Esophagus muscularis mucosa (tissue), 4 donors: Measurements from ENCODE around the gene GPX3.

Source experiments
- EP300 ChIP-seq: sonication (generic); formaldehyde crosslinking; IDR thresholded peaks from one replicate; pipeline ENCODE4 v1.6.1; 2017; ENCODE audit warnings: antibody characterized with exemption
- POLR2A ChIP-seq: fragments of 450-650 bp; IDR thresholded peaks from one replicate; pipeline ENCODE4 v1.6.1; 2017; ENCODE audit warnings: antibody characterized with exemption, moderate library complexity, mild to moderate bottlenecking, low read depth
- POLR2AphosphoS5 ChIP-seq, 2 donors: sonication (generic); formaldehyde crosslinking; IDR thresholded peaks; one replicate each; pipeline ENCODE4 v1.6.1; 2017; ENCODE audit warnings: antibody characterized with exemption in 2 of 2
- TF ChIP-seq, protein P1 (sequence below), 3 experiments: fragments of 200-600 bp in 2 of 3; fragments of 450-650 bp in 1 of 3; sonication (generic) in 2 of 3; IDR thresholded peaks; one replicate each; pipeline ENCODE4 v1.5.1; 2017 to 2019; ENCODE audit warnings: antibody characterized with exemption in 3 of 3, mild to moderate bottlenecking in 2 of 3, moderate library complexity in 1 of 3

DNA sequence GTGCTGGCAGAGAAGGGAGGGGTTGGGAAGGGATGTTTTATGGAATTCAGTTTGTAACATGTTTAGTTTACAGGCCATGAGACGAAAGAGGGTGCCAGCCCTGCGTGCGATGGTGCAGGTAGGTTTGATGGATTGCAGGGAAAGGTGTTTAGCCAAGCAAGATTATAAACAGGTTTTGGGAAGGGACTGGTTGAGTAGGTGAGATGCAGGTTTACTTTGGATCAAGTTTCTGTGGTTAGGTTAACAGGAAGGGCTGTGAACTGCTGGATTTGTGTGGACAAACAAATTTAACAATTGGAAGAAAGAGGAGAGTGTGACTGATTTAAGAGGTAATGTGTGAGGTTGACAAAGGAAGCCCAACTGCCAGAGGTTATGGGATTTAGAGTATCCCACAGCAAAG, 32.6 kb upstream of the GPX3 start:
- no peak for TF ChIP-seq POLR2AphosphoS5 (IDR thresholded peaks at IDR 0.05)
- TF ChIP-seq, protein P1, sequence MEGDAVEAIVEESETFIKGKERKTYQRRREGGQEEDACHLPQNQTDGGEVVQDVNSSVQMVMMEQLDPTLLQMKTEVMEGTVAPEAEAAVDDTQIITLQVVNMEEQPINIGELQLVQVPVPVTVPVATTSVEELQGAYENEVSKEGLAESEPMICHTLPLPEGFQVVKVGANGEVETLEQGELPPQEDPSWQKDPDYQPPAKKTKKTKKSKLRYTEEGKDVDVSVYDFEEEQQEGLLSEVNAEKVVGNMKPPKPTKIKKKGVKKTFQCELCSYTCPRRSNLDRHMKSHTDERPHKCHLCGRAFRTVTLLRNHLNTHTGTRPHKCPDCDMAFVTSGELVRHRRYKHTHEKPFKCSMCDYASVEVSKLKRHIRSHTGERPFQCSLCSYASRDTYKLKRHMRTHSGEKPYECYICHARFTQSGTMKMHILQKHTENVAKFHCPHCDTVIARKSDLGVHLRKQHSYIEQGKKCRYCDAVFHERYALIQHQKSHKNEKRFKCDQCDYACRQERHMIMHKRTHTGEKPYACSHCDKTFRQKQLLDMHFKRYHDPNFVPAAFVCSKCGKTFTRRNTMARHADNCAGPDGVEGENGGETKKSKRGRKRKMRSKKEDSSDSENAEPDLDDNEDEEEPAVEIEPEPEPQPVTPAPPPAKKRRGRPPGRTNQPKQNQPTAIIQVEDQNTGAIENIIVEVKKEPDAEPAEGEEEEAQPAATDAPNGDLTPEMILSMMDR (IDR thresholded peaks at IDR 0.05) = no peak
- TF ChIP-seq EP300 = no peak
- no peak for TF ChIP-seq POLR2A
